Fibroblast of gingiva (primary cell): Measurements from ENCODE around the gene CYS1.
"Not testable (repeated sequence)": the region's sequence is repeated elsewhere in the genome, so short reads cannot be mapped to it uniquely, and the experiment has no call there.

Experiments used
- DNase-seq: peaks from one replicate; pipeline ENCODE4 v3.0.0-alpha.2; 2011; ENCODE audit warnings: low read depth

The CYS1 gene, protein sequence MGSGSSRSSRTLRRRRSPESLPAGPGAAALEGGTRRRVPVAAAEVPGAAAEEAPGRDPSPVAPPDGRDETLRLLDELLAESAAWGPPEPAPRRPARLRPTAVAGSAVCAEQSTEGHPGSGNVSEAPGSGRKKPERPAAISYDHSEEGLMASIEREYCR

GRCh38 chr2:10079870-10080535 is at the start of gene CYS1:
CYS1 (minus strand) TSS chr2:10080411; CDS start chr2:10080223, 188 bp downstream.
- no peak for DNase-seq

DNA sequence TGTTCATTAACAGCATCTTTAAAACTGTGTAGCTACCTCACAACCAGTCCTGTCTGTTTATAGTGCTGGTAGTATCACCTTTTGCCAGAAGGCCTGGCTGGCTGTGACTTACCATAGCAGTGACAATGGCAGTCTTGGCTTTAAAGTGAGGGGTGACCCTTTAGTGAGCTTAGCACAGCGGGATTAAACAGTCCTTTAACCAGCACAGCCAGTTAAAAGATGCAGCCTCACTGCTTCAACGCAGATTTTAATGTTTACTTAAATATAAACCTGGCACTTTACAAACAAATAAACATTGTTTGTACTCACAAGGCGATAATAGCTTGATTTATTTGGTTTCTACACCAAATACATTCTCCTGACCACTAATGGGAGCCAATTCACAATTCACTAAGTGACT is 49.3 kb upstream of the CYS1 start:
- DNase-seq = no peak

DNA sequence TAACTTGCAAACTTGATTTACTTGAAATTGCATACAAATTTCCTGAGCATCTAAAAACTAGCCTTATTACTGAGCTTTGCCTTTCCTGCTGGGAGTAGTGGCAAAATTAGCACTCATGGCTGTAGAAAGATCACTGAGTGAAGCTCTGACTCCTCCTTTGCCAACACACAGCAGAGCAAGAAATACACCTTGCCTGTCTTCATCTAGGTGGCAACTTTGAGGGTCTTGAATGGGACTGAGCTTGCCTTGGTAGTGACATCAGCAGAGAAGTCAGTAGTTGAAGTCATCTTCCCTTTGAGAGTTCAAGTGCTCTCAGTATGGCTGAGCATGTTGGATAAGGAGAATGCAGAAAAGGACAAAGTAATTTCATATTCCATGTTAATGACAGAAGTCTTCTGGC is 48.2 kb upstream of the CYS1 start:
- DNase-seq = no peak

- DNase-seq = no peak
Observed at GRCh38 chr2:10126632-10127026, 46.4 kb upstream of the CYS1 start.

DNA sequence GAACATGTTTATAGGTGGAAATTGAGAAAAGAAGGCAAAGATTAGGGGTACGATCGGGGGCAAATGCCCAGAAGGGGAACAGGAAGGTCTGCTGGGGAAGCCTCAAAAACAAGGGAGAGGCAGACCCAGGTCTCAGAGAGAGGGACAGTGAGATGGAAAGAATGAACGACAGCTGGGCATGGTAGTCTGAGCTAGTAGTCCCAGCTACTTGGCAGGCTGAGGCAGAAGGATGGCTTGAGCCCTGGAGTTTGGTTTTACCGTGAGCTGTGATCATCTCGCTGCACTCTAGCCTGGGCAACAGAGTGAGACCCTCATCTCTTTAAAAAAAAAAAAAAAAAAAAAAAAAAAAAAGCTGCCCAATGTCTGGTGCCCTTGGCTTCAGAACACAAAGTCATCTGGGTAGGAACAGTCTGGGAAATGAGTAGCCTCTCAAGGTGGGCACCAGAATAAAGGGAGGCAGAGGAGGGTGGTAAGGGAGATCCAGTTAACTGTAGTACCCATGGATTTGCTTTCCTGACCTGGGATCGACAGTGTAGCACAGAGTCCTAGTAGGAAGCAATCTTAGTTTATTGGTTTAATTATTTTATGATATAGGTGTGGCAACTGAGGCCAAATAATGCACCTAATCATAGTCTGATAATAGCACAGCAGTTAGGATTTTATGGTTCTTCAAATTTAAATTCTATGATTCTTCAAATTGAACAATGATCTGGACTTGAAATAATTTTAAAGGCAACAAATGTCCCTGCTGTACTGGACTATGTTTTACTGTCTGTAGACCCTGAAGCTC is 45.8 kb upstream of the CYS1 start:
- DNase-seq = no peak

DNA sequence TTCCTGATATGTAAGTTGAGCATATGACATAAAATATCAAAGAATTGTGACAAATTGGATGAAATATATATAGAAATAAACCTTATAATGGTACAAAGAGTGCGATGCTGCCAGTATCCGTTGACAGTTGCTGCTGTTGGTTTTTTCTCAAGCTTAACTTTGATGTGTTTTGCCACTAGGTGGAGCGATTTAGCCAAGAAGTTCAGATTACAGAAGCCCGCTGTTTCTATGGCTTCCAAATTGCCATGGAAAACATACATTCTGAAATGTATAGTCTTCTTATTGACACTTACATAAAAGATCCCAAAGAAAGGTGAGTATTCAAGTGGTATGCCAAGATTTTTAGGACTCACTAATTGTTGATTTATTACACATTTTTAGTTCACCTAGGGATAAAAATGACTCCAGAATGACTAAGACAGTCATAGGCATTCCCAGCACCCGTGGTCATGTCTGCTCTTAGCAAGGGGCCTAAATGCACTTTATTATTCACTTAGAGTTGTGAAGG is 44.4 kb upstream of the CYS1 start:
- DNase-seq = peak; percentile 78

DNA sequence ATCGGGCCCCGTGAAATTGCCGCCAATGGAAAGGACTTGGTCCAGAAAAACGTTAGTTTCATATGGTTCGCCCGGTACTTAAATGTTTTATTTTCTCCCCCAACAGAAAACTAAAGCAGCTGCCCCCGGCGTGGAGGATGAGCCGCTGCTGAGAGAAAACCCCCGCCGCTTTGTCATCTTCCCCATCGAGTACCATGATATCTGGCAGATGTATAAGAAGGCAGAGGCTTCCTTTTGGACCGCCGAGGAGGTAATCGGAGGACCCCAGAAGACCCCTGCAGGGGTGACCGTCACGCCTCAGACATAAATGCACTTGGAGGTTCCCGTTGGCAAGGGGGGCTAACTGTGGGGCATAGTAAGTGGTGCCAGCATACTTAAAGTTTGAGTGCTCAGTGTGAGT is 43.1 kb upstream of the CYS1 start:
- no peak for DNase-seq

- DNase-seq = peak; percentile 85
Observed at GRCh38 chr2:10122500-10123280, 42.5 kb upstream of the CYS1 start, which contains the start of gene RRM2. RRM2 (plus strand) TSS chr2:10122739; CDS start chr2:10122799, 60 bp downstream.

GRCh38 chr2:10120877-10121574 is 40.8 kb upstream of the CYS1 start:
- no peak for DNase-seq

GRCh38 chr2:10120158-10120876 is 40.1 kb upstream of the CYS1 start:
- DNase-seq = peak; percentile 77

DNA sequence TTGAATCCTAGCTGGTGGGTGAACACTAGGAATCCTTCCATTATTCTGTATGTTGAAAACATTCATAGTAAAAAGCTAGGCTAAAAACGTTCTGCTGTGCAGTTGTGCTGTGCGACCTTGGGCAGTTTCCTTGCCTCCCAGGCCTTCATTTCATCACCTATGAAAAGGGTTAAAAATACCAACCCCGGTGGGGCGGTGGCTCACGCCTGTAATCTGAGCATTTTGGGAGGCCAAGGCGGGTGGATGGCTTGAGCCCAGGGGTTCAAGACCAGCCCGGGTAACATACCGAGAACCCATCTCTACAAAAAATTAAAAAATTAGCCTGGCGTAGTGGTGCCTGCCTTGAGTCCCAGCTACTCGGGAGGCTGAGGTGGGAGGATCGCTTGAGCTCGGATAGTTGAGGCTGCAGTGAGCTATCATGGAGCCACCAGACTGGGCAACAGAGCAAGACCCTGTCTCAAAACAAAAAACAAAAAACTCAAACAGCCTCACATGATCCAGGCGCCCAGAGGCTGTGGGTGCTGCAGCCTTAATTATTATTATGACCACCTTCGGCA is 39.5 kb upstream of the CYS1 start:
- no peak for DNase-seq

DNA sequence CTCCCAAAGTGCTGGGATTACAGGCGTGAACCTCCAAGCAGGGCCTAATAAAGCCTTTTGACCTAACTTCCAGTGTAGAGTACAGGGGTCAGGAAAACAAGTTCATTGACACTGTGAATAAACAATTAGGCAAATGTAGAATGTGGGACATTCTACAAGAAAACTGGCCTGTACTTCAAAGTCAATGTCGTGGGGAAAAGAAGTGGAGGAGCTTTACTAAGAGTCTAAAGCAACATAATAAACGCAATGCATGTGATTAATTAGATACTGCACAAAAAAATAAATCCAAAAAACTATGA is 38.8 kb upstream of the CYS1 start:
- no peak for DNase-seq

DNA sequence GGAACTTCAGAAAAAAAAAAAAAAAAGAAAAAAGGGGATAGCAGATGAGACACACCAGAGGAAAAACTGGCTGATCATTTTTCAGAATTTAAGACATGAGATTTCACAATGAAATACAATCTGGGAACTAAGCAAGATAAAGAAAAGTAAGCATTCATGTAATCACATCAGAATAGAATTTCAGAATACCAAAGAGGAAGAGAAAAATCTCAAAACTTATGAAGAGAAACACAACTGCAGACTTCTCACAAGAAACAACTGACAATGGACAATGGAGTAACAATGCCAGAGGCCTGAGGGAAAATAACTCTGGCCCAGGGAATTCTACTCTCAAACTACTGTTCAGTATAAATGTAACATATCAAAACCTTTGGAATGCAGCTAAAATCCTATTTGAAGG is 29.1 kb upstream of the CYS1 start:
- DNase-seq = no peak

- not testable (repeated sequence) for DNase-seq
Observed at GRCh38 chr2:10104906-10105305, 24.7 kb upstream of the CYS1 start.

- no peak for DNase-seq
Observed at GRCh38 chr2:10103179-10103578, 23.0 kb upstream of the CYS1 start.

- DNase-seq = no peak
Observed at GRCh38 chr2:10101491-10101890, 21.3 kb upstream of the CYS1 start.

- peak; percentile 43 for DNase-seq
Observed at GRCh38 chr2:10097352-10098148, 17.3 kb upstream of the CYS1 start.

GRCh38 chr2:10096641-10097040 is 16.4 kb upstream of the CYS1 start:
- no peak for DNase-seq

- no peak for DNase-seq
Observed at GRCh38 chr2:10095175-10095574, 15.0 kb upstream of the CYS1 start.

DNA sequence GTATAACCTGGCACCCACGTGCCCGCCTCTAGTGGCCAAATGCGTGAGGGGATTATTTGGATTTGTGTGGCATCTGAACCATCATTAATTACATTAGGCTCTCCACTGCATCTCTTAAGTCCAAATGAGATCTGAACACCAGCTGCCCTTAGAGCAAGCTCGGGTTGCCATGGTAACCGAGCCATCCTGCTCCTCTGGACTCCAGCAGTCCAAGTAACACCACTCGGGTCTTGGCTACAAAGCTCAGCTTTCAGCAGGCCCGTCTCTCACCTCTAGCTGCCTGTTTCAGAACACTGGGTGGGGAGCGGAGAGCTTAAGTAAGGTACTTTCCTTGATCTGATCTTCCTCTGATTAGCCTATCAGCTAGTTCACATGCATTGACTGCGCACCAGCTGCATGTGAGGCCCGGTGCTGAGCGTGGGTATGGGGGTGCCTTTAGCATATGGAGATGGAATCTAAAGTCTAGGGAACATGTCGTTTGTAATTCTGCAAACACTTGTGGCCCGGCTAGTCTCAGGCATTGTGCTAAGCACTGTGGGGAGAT is 14.1 kb upstream of the CYS1 start:
- no peak for DNase-seq
